GM10266 (cell line): Measurements from ENCODE around the gene BEND3.

ENCODE experiments used
- DNase-seq: peaks from one replicate; pipeline ENCODE4 v3.0.0; 2012; ENCODE audit errors: extremely low spot score
- TF ChIP-seq, protein P1 (sequence below): IDR thresholded peaks from 2 replicates; pipeline ENCODE4 v1.5.1; 2012; ENCODE audit warnings: mild to moderate bottlenecking, low read depth; ENCODE audit not compliant: control insufficient read depth, insufficient read depth; ENCODE audit errors: missing control alignments

Gene BEND3

DNA sequence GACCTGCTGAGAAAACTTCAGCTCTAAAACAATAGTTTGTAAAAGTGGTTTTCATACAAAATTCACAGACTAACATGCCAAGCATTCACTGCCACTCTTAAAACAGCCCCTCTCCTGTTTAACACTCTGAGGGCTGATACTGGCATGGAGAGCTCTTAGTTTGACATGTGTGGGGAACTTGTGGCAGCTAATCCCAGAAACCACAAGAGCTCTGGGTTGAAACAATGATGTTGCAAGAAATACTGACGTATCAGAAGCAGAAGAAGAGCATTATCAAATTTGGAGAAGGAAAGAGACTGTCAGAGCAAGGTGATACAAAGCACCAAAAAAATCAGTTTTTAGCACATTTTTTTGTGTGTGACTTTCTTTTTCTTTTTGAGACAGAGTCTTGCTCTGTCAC lies 5.1 kb downstream of the BEND3 start:
- no peak for DNase-seq
- TF ChIP-seq, protein P1, sequence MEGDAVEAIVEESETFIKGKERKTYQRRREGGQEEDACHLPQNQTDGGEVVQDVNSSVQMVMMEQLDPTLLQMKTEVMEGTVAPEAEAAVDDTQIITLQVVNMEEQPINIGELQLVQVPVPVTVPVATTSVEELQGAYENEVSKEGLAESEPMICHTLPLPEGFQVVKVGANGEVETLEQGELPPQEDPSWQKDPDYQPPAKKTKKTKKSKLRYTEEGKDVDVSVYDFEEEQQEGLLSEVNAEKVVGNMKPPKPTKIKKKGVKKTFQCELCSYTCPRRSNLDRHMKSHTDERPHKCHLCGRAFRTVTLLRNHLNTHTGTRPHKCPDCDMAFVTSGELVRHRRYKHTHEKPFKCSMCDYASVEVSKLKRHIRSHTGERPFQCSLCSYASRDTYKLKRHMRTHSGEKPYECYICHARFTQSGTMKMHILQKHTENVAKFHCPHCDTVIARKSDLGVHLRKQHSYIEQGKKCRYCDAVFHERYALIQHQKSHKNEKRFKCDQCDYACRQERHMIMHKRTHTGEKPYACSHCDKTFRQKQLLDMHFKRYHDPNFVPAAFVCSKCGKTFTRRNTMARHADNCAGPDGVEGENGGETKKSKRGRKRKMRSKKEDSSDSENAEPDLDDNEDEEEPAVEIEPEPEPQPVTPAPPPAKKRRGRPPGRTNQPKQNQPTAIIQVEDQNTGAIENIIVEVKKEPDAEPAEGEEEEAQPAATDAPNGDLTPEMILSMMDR: no peak

DNA sequence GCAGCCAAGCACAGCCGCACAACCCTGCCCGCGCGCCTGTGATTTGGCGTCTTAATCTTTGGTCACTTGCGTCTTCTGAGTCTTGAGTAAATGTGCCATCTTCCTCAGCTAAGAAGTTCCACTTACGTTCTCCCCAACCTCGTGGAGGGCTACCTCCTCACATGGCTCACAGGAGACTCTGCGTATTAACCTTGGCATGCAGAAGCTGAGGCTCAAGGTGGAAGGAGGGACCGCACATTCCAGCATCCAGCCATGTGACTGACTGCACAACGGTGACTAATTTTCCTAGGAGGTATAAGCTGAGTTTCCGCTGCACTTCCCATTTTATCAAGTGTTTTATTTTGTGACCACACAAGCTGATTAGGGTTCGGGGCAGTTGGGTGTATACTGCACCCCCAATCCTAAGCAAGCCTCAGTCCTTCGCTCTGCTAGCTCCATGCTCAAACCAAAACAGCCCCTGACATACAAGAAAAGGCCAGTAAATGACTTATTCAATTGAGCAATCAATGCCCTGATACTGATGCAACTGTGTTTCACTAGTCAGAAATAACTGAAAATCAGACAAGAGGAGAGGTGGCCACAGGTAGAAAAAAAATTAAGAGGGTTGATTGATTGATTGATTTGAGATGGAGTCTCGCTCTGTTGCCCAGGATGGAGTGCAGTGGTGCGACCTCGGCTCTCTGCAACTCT lies 7.0 kb downstream of the BEND3 start:
- TF ChIP-seq, protein P1: no peak
- no peak for DNase-seq

DNA sequence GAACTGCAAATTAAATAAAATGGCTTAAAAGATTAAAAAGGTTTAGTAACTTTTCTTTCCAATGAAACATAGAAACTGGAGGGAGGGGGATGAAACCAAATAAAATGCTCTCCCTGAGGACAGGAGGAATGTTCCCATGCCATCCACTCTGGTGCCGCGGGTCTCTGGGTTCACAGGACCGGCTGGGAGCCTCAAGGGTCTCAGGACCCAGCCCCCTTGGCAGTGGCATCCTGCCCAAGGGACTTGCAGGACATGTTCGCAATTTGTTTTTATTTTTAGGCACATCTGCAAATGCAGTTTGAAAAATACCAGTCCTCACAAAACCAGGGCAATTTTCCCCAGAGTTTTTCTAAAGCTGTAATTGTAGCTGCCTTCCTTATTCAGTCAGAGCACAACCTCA lies 7.5 kb downstream of the BEND3 start:
- no peak for DNase-seq
- TF ChIP-seq, protein P1: no peak

DNA sequence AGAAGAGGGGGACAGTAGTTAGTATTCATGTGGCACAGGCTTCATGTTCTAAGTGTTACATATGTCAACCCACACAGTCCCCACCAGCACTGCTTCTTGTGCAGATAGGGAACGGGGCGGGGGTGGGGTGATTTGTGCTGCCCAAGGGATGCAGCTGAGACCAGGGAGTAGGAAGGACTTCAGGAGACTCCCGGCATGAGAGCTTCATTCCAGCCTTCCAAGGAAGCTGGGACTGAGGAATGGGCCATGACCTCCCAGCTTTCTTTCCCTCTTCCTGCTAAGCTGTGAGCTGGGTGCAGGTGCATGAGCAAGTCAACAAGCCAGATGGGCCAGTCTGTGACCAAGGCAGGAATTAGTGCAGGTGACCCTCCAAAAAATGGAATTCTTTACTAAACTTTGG lies 9.2 kb downstream of the BEND3 start:
- no peak for DNase-seq
- TF ChIP-seq, protein P1: no peak

DNA sequence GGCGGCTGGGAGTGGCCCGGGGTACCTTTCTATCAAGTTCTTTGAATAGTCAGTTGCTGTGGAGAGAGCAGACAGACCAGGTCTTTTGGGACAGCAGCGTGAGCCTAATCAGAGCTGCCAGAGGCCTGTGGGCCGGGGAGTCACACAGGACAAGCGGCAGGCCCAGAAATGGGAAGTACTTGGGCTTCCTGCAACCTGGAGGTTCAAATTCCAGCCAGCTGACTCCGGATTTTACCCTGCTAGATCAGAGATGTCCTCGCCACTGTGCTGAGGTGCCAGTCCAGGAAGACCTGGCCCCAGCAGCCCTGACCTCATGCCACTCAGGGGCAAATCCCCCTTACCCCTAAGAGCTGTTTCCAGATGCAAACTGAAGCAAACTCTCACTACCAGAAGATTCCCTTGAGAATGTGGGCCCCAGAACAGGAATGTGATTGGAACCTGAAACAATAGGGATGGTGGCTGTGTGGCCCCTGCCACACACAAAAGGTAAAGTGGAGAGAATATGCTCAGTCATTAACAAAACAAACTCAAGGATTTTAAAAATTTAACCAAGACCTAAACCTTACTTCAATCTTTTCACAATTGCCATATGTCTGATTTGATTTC lies 9.7 kb downstream of the BEND3 start:
- TF ChIP-seq, protein P1: no peak
- no peak for DNase-seq

DNA sequence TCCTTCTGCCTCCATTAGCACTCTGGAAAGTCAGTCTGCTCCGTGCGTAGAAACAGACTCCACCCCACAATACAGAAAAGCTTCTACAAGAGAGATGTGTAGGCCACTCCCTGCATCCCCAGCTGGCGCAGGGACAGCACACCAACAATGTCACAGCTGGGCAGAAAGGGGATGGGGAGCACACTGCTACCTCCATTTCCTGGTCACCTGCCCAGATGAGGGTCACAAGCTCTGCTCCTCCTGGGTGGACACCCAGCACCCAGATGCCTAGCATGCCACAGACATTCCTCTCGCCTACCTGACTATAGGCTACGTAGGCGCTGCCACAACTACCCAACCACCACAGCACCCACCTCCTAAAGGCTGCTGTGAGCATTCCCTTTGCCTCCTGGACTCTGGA lies 12.2 kb downstream of the BEND3 start:
- DNase-seq: no peak
- TF ChIP-seq, protein P1: no peak

DNA sequence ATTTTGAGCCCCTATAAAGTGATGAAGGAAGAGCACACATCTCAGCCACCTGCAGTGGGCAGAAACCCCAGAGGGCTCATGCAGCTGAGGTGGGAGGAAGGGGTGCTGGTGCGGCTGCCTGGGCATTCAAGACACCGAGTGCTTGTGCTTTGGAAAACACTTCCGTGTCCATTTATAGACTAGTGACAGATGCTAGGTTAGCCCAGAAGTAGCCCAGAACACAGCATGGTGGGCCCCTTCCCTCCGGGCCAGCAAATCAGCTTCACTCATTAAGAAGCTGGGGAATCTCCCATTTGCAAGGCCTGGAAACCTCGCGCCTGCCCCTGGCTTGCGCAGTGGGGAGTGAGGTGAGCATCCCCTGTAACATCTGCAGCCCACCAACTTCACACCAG lies 12.9 kb downstream of the BEND3 start:
- TF ChIP-seq, protein P1: no peak
- no peak for DNase-seq
